Measurements from ENCODE around the gene AFTPH.

AFTPH gene

GRCh38 chr2:64540615-64541014 lies 16.5 kb downstream of the AFTPH start:
- no peak for DNase-seq (ENCODE audit: low read depth in 2 of 2, low spot score in 1 of 2)

GRCh38 chr2:64541547-64541946 lies 17.4 kb downstream of the AFTPH start:
- DNase-seq (ENCODE audit: low read depth in 2 of 2, low spot score in 1 of 2), result no peak

- no peak for DNase-seq (ENCODE audit: low read depth in 2 of 2, low spot score in 1 of 2)
Measured at GRCh38 chr2:64542071-64543007, 18.2 kb downstream of the AFTPH start.

- DNase-seq (ENCODE audit: low read depth in 2 of 2, low spot score in 1 of 2), result no peak
Measured at GRCh38 chr2:64543008-64543697, 19.0 kb downstream of the AFTPH start.

GRCh38 chr2:64548761-64549160 lies 24.6 kb downstream of the AFTPH start:
- no peak for DNase-seq (ENCODE audit: low read depth in 2 of 2, low spot score in 1 of 2)

- no peak for DNase-seq (ENCODE audit: low read depth in 2 of 2, low spot score in 1 of 2)
Measured at GRCh38 chr2:64550042-64550441, 25.9 kb downstream of the AFTPH start.

- no peak for DNase-seq (ENCODE audit: low read depth in 2 of 2, low spot score in 1 of 2)
Measured at GRCh38 chr2:64551851-64552250, 27.7 kb downstream of the AFTPH start.

- no peak for DNase-seq (ENCODE audit: low read depth in 2 of 2, low spot score in 1 of 2)
Measured at GRCh38 chr2:64554117-64554516, 30.0 kb downstream of the AFTPH start.

GRCh38 chr2:64558445-64559081 lies 34.4 kb downstream of the AFTPH start:
- DNase-seq (ENCODE audit: low read depth in 2 of 2, low spot score in 1 of 2), result no peak

GRCh38 chr2:64562148-64562784 lies 38.1 kb downstream of the AFTPH start:
- DNase-seq (ENCODE audit: low read depth in 2 of 2, low spot score in 1 of 2), result no peak

GRCh38 chr2:64563436-64563938 lies 39.4 kb downstream of the AFTPH start:
- no peak for DNase-seq (ENCODE audit: low read depth in 2 of 2, low spot score in 1 of 2)

GRCh38 chr2:64565949-64566710 lies 42.0 kb downstream of the AFTPH start:
- DNase-seq (ENCODE audit: low read depth in 2 of 2, low spot score in 1 of 2), result no peak

- DNase-seq (ENCODE audit: low read depth in 2 of 2, low spot score in 1 of 2), result no peak
Measured at GRCh38 chr2:64567473-64567872, 43.3 kb downstream of the AFTPH start.

- DNase-seq (ENCODE audit: low read depth in 2 of 2, low spot score in 1 of 2), result no peak
Measured at GRCh38 chr2:64568836-64569235, 44.7 kb downstream of the AFTPH start.

GRCh38 chr2:64574871-64575270 lies 50.7 kb downstream of the AFTPH start:
- DNase-seq (ENCODE audit: low read depth in 2 of 2, low spot score in 1 of 2), result no peak

- no peak for DNase-seq (ENCODE audit: low read depth in 2 of 2, low spot score in 1 of 2)
Measured at GRCh38 chr2:64581018-64581417, 56.9 kb downstream of the AFTPH start.

GRCh38 chr2:64581777-64582539 lies 57.8 kb downstream of the AFTPH start:
- DNase-seq (ENCODE audit: low read depth in 2 of 2, low spot score in 1 of 2), result no peak

- DNase-seq (ENCODE audit: low read depth in 2 of 2, low spot score in 1 of 2), result no peak
Measured at GRCh38 chr2:64582774-64583340, 58.7 kb downstream of the AFTPH start.

- no peak for DNase-seq (ENCODE audit: low read depth in 2 of 2, low spot score in 1 of 2)
Measured at GRCh38 chr2:64586054-64586453, 61.9 kb downstream of the AFTPH start.
